GM12801 (cell line): Measurements from ENCODE around the gene SORBS2.

Source experiments
- CTCF ChIP-seq: IDR thresholded peaks from one replicate; pipeline ENCODE4 v1.5.1; 2011; ENCODE audit warnings: control low read depth; ENCODE audit not compliant: insufficient read length; ENCODE audit errors: extremely low read depth

The SORBS2 gene

DNA sequence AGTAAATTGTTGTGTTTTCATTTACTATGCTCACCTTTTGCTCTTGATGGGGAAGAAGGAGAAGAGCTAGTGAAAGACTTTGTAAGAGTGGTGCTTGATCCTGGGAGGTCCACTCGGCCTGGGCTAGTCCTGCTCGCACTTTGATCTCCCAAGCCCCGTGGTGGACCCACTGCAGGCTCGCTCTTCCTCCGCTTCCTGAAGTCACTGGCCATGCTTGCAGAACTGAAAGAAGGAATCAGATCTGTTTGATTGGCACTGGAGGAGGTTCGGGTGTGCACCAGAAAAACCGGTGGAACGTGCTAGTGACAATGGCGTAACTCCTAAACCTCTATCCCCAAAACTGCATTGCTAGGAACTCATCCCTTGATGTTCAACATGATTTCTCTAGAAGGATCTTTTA lies 185.2 kb downstream of the SORBS2 start:
- TF ChIP-seq CTCF: no peak

- TF ChIP-seq CTCF: no peak
These were observed 186.5 kb downstream of the SORBS2 start for GRCh38 chr4:185625503-185625902.

DNA sequence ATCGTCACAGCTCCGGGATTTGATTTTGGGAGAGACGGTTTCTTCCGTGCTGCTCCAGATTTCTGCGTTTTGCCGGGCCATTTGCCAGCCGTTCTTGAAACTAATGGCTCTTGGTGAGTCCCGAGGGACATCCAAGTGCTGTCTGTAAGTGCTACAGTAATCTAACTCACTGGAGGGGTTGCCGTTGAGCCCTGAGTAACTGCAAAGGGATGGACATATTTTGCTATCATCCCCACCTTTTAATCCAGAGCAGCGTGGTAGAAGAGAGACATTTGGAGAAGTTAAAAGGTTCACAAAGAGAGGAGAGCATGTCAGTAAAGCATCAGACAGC lies 187.8 kb downstream of the SORBS2 start:
- TF ChIP-seq CTCF: no peak

DNA sequence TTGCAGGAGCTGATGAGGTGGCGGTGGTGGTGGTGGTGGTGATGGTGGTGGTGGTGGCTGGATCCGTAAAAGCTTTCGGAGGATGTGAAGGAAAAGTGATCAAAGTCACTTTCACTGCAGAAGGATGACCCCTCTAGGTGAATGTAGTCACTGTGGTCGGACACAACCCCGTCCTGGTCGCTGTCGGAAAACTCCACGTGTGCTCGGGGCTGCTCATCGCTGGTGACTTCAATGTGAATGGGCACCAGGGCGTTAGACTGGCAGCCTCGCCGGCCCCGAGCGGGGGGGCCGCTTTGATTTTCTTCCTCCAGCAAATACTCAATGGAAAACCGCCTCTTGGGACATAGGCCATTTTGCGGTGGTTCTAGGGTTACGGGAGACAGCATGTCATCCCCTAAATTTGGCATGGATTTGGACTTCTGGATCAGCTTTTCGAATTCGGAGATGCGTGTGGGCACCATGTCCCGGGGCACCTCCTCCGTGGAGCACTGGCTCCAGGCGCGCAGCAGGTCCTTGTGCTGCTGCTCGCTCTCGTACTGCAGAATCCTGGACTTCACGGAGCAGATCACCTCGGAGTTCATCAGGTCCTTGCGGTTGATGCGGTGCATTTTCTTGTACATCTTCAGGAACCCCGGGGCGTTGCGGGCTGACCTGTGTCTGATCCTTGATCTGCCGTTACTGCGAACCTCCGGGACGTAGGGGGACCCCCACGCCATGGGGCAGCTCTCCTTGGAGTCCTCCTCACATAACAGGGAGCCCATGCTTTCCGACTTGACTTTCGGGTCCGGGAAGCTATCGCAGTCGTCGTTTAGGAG lies 188.3 kb downstream of the SORBS2 start:
- TF ChIP-seq CTCF: no peak

- TF ChIP-seq CTCF: no peak
These were observed 203.8 kb downstream of the SORBS2 start for GRCh38 chr4:185608185-185608584.

GRCh38 chr4:185602397-185602796 lies 209.6 kb downstream of the SORBS2 start:
- TF ChIP-seq CTCF: no peak

- no peak for TF ChIP-seq CTCF
These were observed 211.1 kb downstream of the SORBS2 start for GRCh38 chr4:185600801-185601434.
